Stimulated activated CD4-positive, alpha-beta T cell treated with anti-CD3 and anti-CD28 coated beads, Interleukin-1b, Interleukin-23, amount 100 ng/mL, for 1 hour (primary cell): Measurements from ENCODE around the gene FASN.
"Not testable (repeated sequence)": the region's sequence is repeated elsewhere in the genome, so short reads cannot be mapped to it uniquely, and the experiment has no call there.

Experiments
- DNase-seq, 2 donors: peaks; one replicate each; pipeline ENCODE4 v3.0.0-alpha.2; 2020; ENCODE audit warnings: low read depth in 2 of 2

FASN gene

DNA sequence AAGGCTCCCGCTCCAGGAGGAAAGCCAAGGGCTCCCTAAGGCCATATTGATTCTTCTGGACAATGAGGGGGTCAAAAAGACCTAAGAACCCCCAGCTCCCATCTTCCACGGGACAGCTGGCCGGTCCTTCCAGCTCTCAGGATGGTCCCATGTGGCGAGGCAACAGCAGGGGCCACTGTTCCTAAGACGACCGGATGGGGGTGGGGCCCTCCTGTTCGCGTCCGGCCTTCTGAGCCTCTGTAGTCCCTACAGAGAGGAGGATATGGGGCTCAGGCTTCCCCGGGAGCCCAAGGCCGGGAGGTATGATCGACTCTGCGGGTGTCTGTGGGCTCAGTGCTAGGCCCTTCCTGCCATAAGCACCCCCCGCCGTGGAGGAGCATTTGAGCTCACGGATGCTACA, 54.5 kb downstream of the FASN start:
- no peak for DNase-seq

GRCh38 chr17:82042649-82043048, 55.4 kb downstream of the FASN start:
- DNase-seq: no peak

DNA sequence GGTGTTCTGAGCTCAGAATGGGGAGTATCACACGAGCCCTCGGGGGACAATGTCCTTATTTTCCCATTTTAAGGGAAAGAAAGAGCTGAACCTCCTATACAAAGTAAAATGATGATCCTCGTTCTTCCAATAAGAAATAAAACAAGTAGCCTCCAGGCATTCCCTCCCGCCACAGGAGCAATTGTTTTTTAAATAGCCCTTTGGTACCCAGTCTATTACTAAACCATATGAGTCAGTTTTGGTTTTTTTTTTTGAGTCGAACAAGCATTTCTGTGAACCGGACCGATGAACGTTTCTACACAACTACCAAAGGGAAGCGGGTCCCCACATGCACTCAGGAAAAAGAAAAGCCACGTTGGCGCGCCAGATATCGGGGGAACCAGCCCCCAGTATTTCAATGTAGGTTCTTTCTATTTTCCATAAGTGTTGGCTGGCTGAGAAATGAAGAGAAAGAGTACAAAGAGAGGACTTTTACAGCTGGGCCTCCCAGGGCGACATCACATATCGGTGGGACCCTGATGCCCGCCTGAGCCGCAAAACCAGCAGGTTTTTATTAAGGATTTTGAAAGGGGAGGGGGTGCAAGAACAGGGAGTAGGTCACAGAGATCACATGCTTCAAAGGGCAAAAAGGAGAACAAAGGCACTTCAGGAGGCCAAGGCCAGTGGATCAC, 56.8 kb downstream of the FASN start:
- DNase-seq: no peak

DNA sequence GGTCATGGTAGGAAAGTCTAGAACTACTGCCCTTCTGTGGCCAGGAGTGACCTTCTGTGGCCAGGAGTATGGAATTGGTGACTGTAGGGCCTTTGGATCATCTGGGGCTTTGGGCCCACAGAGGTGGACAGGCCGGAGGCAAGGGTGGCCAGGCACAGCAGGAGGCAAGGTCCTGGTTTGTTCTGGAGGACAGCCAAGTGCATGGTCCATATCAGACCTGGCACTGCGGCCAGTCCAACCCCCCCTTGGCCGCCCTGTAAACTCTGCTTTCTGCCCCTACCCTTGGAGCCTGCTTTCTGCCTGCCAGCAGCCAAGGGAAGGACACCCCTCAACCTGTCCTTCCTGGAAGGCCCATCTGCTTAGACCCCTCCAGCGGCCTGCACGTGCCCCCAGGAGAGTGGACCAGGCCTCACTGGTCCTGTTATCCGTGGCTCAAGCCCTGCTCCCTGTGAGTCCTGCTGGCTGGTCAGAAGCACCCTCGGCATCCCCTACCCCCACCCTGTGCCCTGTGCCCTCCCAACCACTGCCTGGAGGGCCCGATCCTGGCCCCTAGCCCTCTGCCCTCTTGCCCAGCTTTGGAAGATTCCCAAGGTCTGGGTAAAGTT, 58.2 kb downstream of the FASN start:
- no peak for DNase-seq

DNA sequence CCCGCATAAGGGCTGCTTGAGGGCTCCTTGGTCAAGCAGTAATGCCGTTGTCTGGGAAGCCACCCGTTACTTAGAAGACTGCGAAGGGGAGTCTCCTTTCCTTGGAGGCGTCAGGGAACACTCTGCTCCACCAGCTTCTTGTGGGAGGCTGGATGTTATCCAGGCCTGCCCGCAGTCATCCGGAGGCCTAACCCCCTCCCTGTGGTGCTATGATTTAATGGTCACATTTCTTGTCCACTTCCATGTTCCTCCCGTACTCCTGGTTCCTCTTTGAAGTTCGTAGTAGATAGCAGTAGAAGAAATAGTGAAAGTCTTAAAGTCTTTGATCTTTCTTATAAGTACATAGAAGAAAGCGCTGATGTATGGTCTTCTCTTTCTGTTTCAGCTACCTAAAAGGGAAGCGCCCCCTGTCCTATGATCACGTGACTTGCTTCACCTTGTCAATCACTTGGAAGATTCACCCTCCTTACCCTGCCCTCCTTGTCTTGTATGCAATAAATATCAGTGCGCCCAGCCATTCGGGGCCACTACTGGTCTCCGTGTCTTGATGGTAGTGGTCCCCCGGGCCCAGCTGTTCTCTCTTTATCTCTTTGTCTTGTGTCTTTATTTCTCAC, 59.1 kb downstream of the FASN start:
- not testable (repeated sequence) for DNase-seq

DNA sequence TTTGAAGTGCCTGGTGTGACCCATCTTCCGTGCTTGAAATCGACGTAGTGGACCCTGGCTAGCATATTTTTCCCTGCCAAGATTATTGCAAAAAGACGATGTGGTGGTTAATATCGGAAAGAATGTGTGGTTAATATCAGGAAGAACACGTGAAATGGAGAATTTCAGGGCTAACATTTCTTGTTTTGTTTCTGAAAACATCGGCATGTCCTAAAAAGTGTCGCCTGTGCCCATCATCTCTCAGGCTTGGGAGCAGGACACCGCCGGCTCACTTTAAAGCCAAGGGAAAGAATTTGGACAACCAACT, 60.2 kb downstream of the FASN start:
- no peak for DNase-seq

GRCh38 chr17:82037092-82037888, 60.7 kb downstream of the FASN start, which contains the start of gene DCXR:
DCXR (minus strand) TSS chr17:82037697; CDS start chr17:82037682, 15 bp downstream.
- DNase-seq: peak; percentile 87

DNA sequence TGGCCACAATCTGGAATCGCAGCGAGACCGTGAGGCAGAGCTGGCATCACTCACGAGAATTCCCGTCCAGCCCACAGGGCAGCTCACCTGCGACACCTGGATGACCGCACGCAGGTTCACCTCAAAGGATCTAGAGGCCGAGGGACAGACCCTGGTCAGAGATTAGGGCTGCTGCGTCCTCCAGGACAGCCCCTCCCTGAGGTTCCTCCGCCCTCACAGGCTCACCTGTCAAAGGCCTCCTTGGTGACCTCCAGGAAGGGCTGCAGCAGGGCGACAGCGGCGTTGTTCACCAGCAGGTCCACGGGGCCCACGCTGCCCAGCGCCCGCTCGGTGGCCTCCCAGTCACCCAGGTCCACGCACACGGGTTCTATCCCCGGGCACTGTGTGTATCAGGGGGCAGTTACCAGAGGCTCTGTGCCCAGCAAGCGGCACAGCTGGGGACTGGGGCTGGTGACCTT, 61.4 kb downstream of the FASN start:
- no peak for DNase-seq

- DNase-seq: no peak
These were observed 61.9 kb downstream of the FASN start for GRCh38 chr17:82035956-82036633.

DNA sequence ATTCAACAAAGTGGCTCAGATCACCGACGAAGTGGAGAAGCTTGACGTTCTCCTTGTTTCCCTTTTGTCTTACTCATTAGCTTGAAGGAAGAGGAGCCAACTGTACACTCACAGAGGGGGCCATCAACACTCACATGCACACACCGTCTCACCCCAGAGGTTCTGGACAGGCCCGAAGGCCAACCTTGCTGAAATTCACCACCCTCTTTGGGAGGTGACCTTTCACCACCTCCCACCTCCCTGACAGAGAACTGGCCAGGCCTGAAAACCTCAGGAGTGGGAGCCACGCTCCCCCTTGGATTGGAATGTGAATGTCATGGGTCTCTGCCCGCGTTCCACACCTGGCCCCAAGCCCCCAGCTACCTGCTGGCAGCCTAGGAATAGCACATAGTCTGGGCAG, 62.5 kb downstream of the FASN start:
- DNase-seq: no peak

DNA sequence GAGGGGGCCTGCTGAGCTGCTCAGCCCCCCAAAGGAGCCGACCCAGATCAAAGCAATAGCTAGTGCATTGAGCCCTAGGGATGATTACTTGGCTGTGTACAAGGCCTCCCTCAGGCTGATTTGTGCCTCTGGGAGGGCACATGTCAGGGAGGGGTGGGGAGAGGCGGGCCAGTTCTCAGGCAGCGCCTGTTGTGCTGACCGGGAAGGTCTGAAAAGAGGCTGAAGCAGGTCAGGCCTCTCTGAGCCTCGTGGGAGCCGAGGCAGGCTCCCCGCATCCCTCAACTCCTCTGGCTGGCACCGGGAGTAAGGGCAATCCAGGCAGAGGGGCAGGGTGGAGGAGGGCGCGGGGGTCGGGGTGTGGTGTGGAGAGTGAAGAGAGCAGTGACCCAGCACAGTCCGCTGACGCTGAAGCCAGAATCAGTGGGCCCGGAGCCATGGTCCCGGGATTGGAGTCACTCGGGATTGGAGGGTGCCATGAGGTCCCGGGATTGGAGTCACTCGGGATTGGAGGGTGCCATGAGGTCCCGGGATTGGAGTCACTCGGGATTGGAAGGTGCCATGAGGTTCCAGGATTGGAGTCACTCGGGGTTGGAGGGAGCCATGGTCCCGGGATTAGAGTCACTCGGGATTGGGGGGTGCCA, 63.5 kb downstream of the FASN start:
- no peak for DNase-seq

DNA sequence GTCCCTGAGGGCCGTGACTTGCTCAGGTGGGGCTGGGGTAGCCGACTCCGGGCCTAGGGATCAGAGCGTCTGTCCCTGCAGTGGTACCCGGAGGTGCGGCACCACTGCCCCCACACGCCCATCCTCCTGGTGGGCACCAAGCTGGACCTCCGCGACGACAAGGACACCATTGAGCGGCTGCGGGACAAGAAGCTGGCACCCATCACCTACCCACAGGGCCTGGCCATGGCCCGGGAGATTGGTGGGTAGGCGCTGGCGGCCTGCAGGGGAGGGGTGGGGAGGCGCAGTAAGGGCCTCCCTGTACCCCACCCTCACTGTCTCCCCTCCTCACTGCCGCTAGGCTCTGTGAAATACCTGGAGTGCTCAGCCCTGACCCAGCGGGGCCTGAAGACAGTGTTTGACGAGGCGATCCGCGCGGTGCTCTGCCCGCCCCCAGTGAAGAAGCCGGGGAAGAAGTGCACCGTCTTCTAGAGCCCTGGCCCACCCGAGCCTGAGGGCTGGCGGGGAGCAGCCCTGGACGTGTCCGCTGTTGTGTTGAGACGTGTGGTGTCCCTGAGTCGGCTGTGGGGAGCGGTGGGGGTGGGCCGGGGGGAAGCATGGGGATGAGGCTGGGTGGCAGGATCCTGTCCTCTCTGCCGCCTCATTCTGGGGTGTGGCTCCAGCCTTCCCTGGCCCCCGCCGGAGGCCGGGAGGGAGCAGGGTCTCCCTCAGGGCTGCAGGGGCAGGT, 64.5 kb downstream of the FASN start:
- DNase-seq: no peak

DNA sequence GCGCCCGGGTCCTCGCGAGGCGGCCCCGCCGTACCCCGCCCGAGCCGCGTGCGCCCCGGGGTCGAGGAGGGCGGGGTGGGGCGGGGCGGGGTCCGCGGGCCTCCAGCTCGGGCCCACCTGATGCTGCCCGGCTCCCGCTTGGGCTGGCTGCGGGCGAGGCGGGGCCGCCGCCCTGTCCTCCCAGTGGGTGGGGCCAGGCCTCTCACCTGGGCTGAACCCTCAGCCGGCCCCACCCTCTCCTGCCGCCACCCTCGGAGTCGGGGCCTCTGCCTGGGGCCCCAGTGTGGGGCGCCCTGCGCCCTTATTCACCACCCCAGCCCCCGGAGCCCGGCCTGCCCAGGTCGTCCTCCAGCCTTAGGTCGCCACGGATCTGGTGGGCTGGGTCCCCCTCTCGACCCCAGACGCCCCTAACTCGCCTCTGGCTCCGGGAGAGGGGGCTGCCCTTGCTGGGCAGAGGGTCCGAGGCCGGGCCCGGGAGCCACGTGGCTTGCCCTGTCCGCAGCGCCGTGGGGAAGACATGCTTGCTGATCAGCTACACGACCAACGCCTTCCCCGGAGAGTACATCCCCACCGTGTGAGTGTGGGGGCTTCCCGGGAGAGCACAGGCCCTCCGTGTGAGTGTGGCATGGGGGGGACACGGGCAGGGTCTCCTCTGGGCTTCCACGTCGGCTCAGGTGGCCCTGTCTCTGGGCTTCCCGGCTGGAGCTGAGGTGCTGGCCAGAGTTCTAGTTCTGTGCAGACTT, 66.0 kb downstream of the FASN start:
- no peak for DNase-seq

GRCh38 chr17:82031303-82031884, 66.6 kb downstream of the FASN start, which contains the start of gene RAC3:
RAC3 (plus strand) TSS chr17:82031678; CDS start chr17:82031762, 84 bp downstream.
- no peak for DNase-seq

GRCh38 chr17:82030470-82031302, 67.3 kb downstream of the FASN start:
- peak; percentile 50 to 63 for DNase-seq

DNA sequence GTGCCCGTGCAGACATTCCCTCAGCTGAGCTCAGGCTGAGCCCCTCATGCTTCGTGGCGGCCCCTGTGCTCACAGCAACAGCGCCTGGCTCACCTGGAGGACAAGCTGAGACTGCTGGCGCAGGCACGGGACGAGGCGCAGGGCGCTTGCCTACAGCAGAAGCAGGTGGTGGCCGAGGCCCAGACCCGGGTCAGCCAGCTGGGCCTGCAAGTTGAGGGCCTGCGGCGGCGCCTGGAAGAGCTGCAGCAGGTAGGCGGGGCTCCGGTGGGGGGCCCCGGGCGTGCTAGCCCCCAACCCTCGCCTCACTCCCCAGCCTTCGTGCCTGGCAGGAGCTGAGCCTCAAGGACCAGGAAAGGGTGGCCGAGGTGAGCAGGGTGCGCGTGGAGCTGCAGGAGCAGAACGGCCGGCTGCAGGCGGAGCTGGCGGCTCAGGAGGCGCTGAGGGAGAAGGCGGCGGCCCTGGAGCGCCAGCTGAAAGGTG, 68.0 kb downstream of the FASN start:
- DNase-seq: no peak

DNA sequence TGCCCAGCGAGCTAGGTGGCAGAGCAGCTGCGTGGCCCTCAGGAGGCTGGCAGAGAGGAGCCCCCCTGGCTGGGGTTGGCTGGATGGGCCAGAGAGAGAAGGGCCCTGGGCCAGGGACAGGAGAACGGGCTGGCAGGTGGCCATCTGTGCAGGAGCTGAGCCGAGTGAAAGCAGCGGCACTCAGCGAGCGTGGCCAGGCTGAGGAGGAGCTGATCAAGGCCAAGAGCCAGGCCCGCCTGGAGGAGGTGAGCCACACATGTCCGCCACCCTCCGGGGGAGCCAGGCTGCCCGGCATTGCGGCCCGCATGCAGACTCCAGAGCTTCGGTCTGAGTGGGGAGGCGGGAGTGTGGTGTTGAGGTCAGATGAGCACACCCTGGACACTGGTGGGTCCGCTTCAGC, 68.6 kb downstream of the FASN start:
- DNase-seq: no peak

DNA sequence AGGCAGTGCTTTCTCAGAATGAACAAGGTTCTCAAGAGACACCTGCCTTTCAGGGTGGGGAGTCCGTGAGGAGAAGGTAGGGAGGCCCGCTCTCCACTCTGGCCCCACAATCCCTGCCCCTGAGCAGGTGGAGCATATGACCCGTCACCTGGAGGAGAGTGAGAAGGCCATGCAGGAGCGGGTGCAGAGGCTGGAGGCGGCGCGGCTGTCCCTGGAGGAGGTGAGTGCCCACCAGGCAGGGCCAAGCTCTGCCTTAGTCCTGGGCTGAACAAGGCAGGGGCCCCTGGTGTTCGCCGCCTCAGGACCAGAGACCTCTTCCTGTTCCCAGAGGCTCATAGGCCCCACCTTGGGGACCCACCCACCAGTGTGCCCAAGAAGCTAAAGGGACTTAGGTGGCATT, 69.1 kb downstream of the FASN start:
- no peak for DNase-seq
